ENCODE data around the gene SLC17A9.

DNA sequence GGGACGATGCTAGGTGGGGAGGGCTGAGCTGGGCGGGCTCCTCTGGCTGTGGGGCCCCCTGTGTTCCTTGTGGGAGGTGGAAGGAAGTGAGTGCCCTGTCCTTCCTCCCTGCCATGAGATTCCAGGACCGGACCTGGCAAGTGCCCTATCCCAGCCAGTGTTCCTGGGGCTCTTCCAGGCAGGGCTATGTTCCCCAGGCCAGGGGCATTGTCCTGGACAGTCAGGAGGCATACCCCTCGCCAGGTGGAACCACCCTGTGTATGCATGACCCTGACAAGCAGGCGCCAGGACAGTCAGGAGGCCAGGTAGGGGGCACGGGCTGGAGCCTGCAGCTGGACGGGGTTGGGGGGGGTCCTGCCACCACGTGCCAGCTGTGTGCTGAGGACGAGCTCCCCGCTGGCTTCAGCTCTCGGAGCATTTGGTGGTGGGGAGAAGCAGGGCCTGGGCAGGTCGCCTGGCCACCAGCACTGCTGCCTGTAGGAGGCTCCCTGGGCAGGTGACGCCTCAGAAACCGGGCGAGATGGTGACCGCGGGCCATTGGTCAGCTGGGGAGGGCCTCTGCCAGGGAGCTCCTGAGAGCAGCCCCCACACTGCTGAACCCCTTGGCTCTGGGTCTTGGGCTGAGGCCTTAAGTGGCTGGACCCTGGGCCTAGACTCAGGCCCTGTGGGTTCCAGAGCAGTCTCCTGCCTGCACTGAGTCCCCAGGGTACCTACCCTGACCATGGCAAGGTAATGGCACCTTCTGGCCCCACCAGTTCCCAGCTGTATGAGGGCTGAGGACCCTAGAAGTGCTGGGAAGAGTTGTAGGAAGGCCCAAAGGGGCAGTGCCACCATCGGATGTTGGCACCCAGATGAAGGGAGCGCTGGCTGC, 694 bp downstream of the SLC17A9 start:
- TF ChIP-seq, protein P1, sequence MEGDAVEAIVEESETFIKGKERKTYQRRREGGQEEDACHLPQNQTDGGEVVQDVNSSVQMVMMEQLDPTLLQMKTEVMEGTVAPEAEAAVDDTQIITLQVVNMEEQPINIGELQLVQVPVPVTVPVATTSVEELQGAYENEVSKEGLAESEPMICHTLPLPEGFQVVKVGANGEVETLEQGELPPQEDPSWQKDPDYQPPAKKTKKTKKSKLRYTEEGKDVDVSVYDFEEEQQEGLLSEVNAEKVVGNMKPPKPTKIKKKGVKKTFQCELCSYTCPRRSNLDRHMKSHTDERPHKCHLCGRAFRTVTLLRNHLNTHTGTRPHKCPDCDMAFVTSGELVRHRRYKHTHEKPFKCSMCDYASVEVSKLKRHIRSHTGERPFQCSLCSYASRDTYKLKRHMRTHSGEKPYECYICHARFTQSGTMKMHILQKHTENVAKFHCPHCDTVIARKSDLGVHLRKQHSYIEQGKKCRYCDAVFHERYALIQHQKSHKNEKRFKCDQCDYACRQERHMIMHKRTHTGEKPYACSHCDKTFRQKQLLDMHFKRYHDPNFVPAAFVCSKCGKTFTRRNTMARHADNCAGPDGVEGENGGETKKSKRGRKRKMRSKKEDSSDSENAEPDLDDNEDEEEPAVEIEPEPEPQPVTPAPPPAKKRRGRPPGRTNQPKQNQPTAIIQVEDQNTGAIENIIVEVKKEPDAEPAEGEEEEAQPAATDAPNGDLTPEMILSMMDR (conservative IDR thresholded peaks at IDR 0.05), result no peak
- no peak for TF ChIP-seq ZFX (IDR thresholded peaks at IDR 0.05)

All from C4-2B (cell line).